Stimulated activated naive B cell treated with anti-CD40 and anti-IgM and Interleukin-4, amounts not matched to agents 10 μg/mL and 1 μg/mL and 100 μg/mL, for 72 hours (primary cell): ENCODE data around the gene STAG1.
A peak's percentile ranks its signal among the peaks of the same experiment; 100 is the strongest.
"Not testable (repeated sequence)": the region's sequence is repeated elsewhere in the genome, so short reads cannot be mapped to it uniquely, and the experiment has no call there.

ENCODE experiments used
- ATAC-seq, 2 donors: fragments of 150-1000 bp; cut with Tn5 transposase; replicated peaks; 2 replicates each; pipeline ENCODE4 v1.10.0; 2021; ENCODE audit warnings: moderate library complexity in 1 of 2
- DNase-seq: peaks from one replicate; pipeline ENCODE4 v3.0.0; 2021
- H3K27ac Mint-ChIP-seq: one replicate; pipeline ENCODE4 v1.8.0; 2022; ENCODE audit warnings: mild to moderate bottlenecking, mixed read lengths
- H3K27me3 Mint-ChIP-seq, 2 donors: one replicate each; pipeline ENCODE4 v1.8.0; 2022; ENCODE audit warnings: mixed read lengths in 2 of 2
- H3K36me3 Mint-ChIP-seq, 2 donors: one replicate each; pipeline ENCODE4 v1.8.0; 2022; ENCODE audit warnings: mixed read lengths in 2 of 2, mild to moderate bottlenecking in 1 of 2
- H3K4me1 Mint-ChIP-seq, 2 donors: one replicate each; pipeline ENCODE4 v1.8.0; 2022; ENCODE audit warnings: mixed read lengths in 2 of 2, mild to moderate bottlenecking in 1 of 2
- H3K4me3 Mint-ChIP-seq, 2 donors: one replicate each; pipeline ENCODE4 v1.8.0; 2022; ENCODE audit warnings: mild to moderate bottlenecking in 2 of 2, mixed read lengths in 2 of 2, moderate library complexity in 1 of 2
- H3K9me3 Mint-ChIP-seq, 2 donors: one replicate each; pipeline ENCODE4 v1.8.0; 2022; ENCODE audit warnings: mixed read lengths in 2 of 2, mild to moderate bottlenecking in 1 of 2

Gene STAG1

GRCh38 chr3:136731274-136731884 lies 20.8 kb downstream of the STAG1 start:
- DNase-seq = no peak
- Mint-ChIP-seq H3K27ac (no peak overlapping the region), H3K4me1 (peaks cover 26 to 61% of the 10 kb centered on the region in 2 donors), H3K27me3 (no peaks in the 10 kb centered on the region), H3K36me3 (peaks cover under 1 to 2% of the 10 kb centered on the region in 2 donors), H3K9me3 (no peaks in the 10 kb centered on the region), H3K4me3 (no peak overlapping the region)
- no peak for ATAC-seq

- H3K27me3 Mint-ChIP-seq = no peaks in the 10 kb centered on the region
- H3K36me3 Mint-ChIP-seq = no peaks in the 10 kb centered on the region
- no peak overlapping the region for H3K27ac Mint-ChIP-seq
- H3K4me1 Mint-ChIP-seq = peaks cover 30 to 65% of the 10 kb centered on the region in 2 donors
- no peak for DNase-seq
- H3K4me3 Mint-ChIP-seq = no peak overlapping the region
- H3K9me3 Mint-ChIP-seq = no peaks in the 10 kb centered on the region
- ATAC-seq = peak; percentile 92 to 94
These were observed 21.4 kb downstream of the STAG1 start for GRCh38 chr3:136730595-136731273.

- peaks cover 0 to 1% of the 10 kb centered on the region in 2 donors for H3K36me3 Mint-ChIP-seq
- H3K4me1 Mint-ChIP-seq = peaks cover 27 to 65% of the 10 kb centered on the region in 2 donors
- H3K27me3 Mint-ChIP-seq = no peaks in the 10 kb centered on the region
- no peak for ATAC-seq
- H3K9me3 Mint-ChIP-seq = no peaks in the 10 kb centered on the region
- H3K27ac Mint-ChIP-seq = no peak overlapping the region
- H3K4me3 Mint-ChIP-seq = no peak overlapping the region
- no peak for DNase-seq
These were observed 23.3 kb downstream of the STAG1 start for GRCh38 chr3:136728918-136729317.

- no peak for DNase-seq
- H3K4me1 Mint-ChIP-seq = peaks cover 27 to 64% of the 10 kb centered on the region in 2 donors
- H3K27ac Mint-ChIP-seq = no peak overlapping the region
- H3K27me3 Mint-ChIP-seq = no peaks in the 10 kb centered on the region
- no peak overlapping the region for H3K4me3 Mint-ChIP-seq
- no peaks in the 10 kb centered on the region for H3K9me3 Mint-ChIP-seq
- ATAC-seq = peak; percentile 55 to 71
- H3K36me3 Mint-ChIP-seq = peaks cover 0 to 1% of the 10 kb centered on the region in 2 donors
These were observed 23.7 kb downstream of the STAG1 start for GRCh38 chr3:136728473-136728872.

- Mint-ChIP-seq H3K36me3 (peaks cover 6 to 14% of the 10 kb centered on the region in 2 donors), H3K27ac (no peak overlapping the region), H3K4me1 (peaks cover 13 to 42% of the 10 kb centered on the region in 2 donors), H3K4me3 (no peak overlapping the region), H3K9me3 (no peaks in the 10 kb centered on the region), H3K27me3 (no peaks in the 10 kb centered on the region)
- DNase-seq = no peak
- no peak for ATAC-seq
These were observed 26.7 kb downstream of the STAG1 start for GRCh38 chr3:136725468-136725867.

- peaks cover 12 to 29% of the 10 kb centered on the region in 2 donors for H3K36me3 Mint-ChIP-seq
- DNase-seq, H3K9me3 Mint-ChIP-seq, ATAC-seq, H3K4me3 Mint-ChIP-seq, H3K27ac Mint-ChIP-seq, H3K27me3 Mint-ChIP-seq: not testable (repeated sequence)
- peaks cover 11 to 31% of the 10 kb centered on the region in 2 donors for H3K4me1 Mint-ChIP-seq
These were observed 29.3 kb downstream of the STAG1 start for GRCh38 chr3:136722916-136723315.

- H3K36me3 Mint-ChIP-seq = peaks cover 12 to 29% of the 10 kb centered on the region in 2 donors
- H3K27ac Mint-ChIP-seq, H3K9me3 Mint-ChIP-seq, DNase-seq, ATAC-seq, H3K27me3 Mint-ChIP-seq, H3K4me3 Mint-ChIP-seq: not testable (repeated sequence)
- peaks cover 11 to 31% of the 10 kb centered on the region in 2 donors for H3K4me1 Mint-ChIP-seq
These were observed 29.8 kb downstream of the STAG1 start for GRCh38 chr3:136722399-136722798.

GRCh38 chr3:136720091-136720490 lies 32.1 kb downstream of the STAG1 start:
- DNase-seq = no peak
- H3K36me3 Mint-ChIP-seq = peaks cover 12 to 29% of the 10 kb centered on the region in 2 donors
- no peaks in the 10 kb centered on the region for H3K27me3 Mint-ChIP-seq
- no peaks in the 10 kb centered on the region for H3K9me3 Mint-ChIP-seq
- no peak overlapping the region for H3K4me3 Mint-ChIP-seq
- H3K27ac Mint-ChIP-seq = no peak overlapping the region
- H3K4me1 Mint-ChIP-seq = peaks cover 7 to 18% of the 10 kb centered on the region in 2 donors
- no peak for ATAC-seq

GRCh38 chr3:136716629-136717028 lies 35.5 kb downstream of the STAG1 start:
- peaks cover 9 to 31% of the 10 kb centered on the region in 2 donors for H3K36me3 Mint-ChIP-seq
- no peaks in the 10 kb centered on the region for H3K9me3 Mint-ChIP-seq
- no peak overlapping the region for H3K27ac Mint-ChIP-seq
- H3K4me3 Mint-ChIP-seq = no peak overlapping the region
- DNase-seq (no peak), ATAC-seq (no peak)
- no peaks in the 10 kb centered on the region for H3K27me3 Mint-ChIP-seq
- H3K4me1 Mint-ChIP-seq = peaks cover 6 to 10% of the 10 kb centered on the region in 2 donors

- Mint-ChIP-seq H3K9me3 (no peaks in the 10 kb centered on the region), H3K27me3 (no peaks in the 10 kb centered on the region), H3K36me3 (peaks cover 6 to 10% of the 10 kb centered on the region in 2 donors), H3K27ac (no peak overlapping the region), H3K4me1 (peaks cover 6 to 22% of the 10 kb centered on the region in 2 donors), H3K4me3 (no peak overlapping the region)
- DNase-seq (no peak), ATAC-seq (no peak)
These were observed 38.2 kb downstream of the STAG1 start for GRCh38 chr3:136714020-136714419.

- ATAC-seq = no peak
- H3K27me3 Mint-ChIP-seq = no peaks in the 10 kb centered on the region
- H3K4me1 Mint-ChIP-seq = peaks cover 6 to 22% of the 10 kb centered on the region in 2 donors
- H3K27ac Mint-ChIP-seq = peak overlapping the region; percentile 42
- H3K9me3 Mint-ChIP-seq = no peaks in the 10 kb centered on the region
- H3K36me3 Mint-ChIP-seq = peaks cover 6 to 9% of the 10 kb centered on the region in 2 donors
- H3K4me3 Mint-ChIP-seq = no peak overlapping the region
- DNase-seq = no peak
These were observed 39.2 kb downstream of the STAG1 start for GRCh38 chr3:136712941-136713340.

GRCh38 chr3:136711888-136712287 lies 40.3 kb downstream of the STAG1 start:
- not testable (repeated sequence) for H3K9me3 Mint-ChIP-seq, ATAC-seq, H3K27me3 Mint-ChIP-seq, DNase-seq, H3K27ac Mint-ChIP-seq, H3K4me3 Mint-ChIP-seq
- H3K4me1 Mint-ChIP-seq = peaks cover 6 to 20% of the 10 kb centered on the region in 2 donors
- H3K36me3 Mint-ChIP-seq = peaks cover 14 to 18% of the 10 kb centered on the region in 2 donors

GRCh38 chr3:136711277-136711676 lies 40.9 kb downstream of the STAG1 start:
- ATAC-seq = no peak
- H3K4me1 Mint-ChIP-seq = peaks cover 5 to 19% of the 10 kb centered on the region in 2 donors
- peaks cover 0 to 1% of the 10 kb centered on the region in 2 donors for H3K9me3 Mint-ChIP-seq
- H3K36me3 Mint-ChIP-seq = peaks cover 19 to 23% of the 10 kb centered on the region in 2 donors
- H3K4me3 Mint-ChIP-seq = no peak overlapping the region
- no peaks in the 10 kb centered on the region for H3K27me3 Mint-ChIP-seq
- H3K27ac Mint-ChIP-seq = no peak overlapping the region
- no peak for DNase-seq

- H3K27ac Mint-ChIP-seq, ATAC-seq, DNase-seq, H3K4me3 Mint-ChIP-seq, H3K9me3 Mint-ChIP-seq, H3K27me3 Mint-ChIP-seq: not testable (repeated sequence)
- peaks cover 19 to 35% of the 10 kb centered on the region in 2 donors for H3K36me3 Mint-ChIP-seq
- H3K4me1 Mint-ChIP-seq = peaks cover 17 to 27% of the 10 kb centered on the region in 2 donors
These were observed 42.4 kb downstream of the STAG1 start for GRCh38 chr3:136709775-136710174.
